ENCODE results near the gene ALG14.
A peak's percentile ranks its signal among the peaks of the same experiment; 100 is the strongest.

Gene ALG14

DNA sequence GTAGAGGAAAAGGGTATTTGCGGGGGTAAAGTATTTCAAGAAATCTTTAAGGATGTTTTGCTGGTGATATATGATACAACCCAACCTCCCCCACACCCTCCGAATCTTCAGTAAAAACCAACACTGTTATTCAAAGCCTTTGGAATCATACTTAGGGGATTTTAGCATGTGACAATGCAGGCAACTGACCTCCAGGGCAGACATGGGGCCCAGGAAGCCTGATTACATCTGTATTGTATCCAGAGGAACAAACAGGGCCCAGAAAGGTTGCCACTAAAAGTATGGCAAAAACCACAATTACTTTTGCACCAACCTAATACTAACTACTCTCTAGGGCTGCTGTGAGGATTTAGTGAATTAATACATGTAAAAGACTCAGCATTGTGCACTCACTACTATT, 102.0 kb downstream of the ALG14 start:
- TF ChIP-seq, protein P1, sequence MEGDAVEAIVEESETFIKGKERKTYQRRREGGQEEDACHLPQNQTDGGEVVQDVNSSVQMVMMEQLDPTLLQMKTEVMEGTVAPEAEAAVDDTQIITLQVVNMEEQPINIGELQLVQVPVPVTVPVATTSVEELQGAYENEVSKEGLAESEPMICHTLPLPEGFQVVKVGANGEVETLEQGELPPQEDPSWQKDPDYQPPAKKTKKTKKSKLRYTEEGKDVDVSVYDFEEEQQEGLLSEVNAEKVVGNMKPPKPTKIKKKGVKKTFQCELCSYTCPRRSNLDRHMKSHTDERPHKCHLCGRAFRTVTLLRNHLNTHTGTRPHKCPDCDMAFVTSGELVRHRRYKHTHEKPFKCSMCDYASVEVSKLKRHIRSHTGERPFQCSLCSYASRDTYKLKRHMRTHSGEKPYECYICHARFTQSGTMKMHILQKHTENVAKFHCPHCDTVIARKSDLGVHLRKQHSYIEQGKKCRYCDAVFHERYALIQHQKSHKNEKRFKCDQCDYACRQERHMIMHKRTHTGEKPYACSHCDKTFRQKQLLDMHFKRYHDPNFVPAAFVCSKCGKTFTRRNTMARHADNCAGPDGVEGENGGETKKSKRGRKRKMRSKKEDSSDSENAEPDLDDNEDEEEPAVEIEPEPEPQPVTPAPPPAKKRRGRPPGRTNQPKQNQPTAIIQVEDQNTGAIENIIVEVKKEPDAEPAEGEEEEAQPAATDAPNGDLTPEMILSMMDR (IDR thresholded peaks at IDR 0.05; ENCODE audit: poor library complexity, severe bottlenecking): no peak
- H3K9me3 ChIP-seq (ENCODE audit: severe bottlenecking): no peaks in the 10 kb centered on the region
- H3K27ac ChIP-seq (ENCODE audit: poor library complexity, severe bottlenecking): peak overlapping the region; percentile 67
- no peaks in the 10 kb centered on the region for H3K36me3 ChIP-seq (ENCODE audit: low read depth)
- H3K27me3 ChIP-seq (ENCODE audit: insufficient read depth, poor library complexity, severe bottlenecking): no peaks in the 10 kb centered on the region
- ATAC-seq (ENCODE audit: low read depth): no peak
- H3K4me3 ChIP-seq (ENCODE audit: severe bottlenecking): no peak overlapping the region
- peaks cover 24% of the 10 kb centered on the region for H3K4me1 ChIP-seq (ENCODE audit: insufficient read depth, poor library complexity, severe bottlenecking)
- no peak for DNase-seq (ENCODE audit: low spot score)

DNA sequence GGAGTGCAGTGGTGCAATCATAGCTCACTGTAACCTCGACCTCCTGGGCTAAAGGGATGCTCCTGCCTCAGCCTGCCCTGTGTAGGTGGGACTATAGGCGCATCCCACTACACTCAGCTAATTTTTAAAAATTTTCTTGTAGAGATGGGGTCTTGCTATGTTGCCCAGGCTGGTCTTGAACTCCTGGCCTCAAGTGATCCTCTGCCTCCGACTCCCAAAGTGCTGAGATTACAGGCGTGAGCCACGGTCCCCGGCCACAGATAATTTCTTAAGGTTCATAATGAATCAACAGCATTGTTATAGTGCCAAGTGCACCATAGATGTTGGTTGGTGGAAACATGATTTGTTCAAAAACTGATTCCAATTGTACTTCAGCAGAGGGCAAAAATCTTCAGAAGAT, 103.6 kb downstream of the ALG14 start:
- Histone ChIP-seq H3K9me3 (ENCODE audit: severe bottlenecking) (no peaks in the 10 kb centered on the region), H3K27me3 (ENCODE audit: insufficient read depth, poor library complexity, severe bottlenecking) (no peaks in the 10 kb centered on the region), H3K4me3 (ENCODE audit: severe bottlenecking) (no peak overlapping the region), H3K36me3 (ENCODE audit: low read depth) (no peaks in the 10 kb centered on the region), H3K4me1 (ENCODE audit: insufficient read depth, poor library complexity, severe bottlenecking) (peaks cover 18% of the 10 kb centered on the region), H3K27ac (ENCODE audit: poor library complexity, severe bottlenecking) (no peak overlapping the region)
- ATAC-seq (ENCODE audit: low read depth) (no peak), DNase-seq (ENCODE audit: low spot score) (no peak)
- TF ChIP-seq, protein P1 (IDR thresholded peaks at IDR 0.05; ENCODE audit: poor library complexity, severe bottlenecking): no peak

DNA sequence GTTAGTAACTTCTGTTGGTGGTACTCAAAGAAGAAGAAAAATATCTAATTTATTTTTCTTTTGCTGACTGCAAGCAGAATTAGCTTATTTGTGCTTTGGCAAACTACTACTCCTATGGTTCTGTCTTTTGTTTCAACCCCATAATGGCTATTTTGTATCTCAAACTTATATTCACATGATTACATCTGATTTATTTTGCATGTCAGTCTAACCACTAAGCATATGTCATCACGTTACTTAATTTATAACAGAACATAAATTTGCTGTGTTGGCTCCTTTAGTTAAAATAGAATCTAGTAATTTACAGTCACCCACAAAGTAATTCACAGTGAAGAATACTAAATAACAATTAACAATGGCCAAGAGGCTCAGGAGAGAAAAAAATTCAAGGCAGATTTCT, 106.7 kb downstream of the ALG14 start:
- DNase-seq (ENCODE audit: low spot score) (no peak), ATAC-seq (ENCODE audit: low read depth) (no peak)

DNA sequence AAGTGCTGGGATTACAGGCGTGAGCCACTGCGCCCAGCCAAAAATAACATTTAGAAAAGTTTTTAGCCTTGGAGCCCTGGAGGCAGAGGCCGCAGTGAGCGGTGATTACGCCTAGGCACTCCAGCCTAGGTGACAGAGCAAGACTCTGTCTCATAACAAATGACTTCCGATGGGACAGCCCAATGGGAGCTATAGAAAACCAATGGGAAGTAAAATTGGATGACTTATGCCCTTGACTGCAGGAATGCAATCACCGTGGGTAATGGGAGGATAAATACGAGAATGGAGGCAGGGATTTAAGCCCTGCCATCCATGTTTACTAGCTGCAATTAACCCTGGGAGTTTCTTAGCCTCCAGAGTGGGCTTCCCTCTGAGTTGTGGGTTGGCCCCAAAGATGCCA, 108.9 kb downstream of the ALG14 start:
- H3K4me1 ChIP-seq (ENCODE audit: insufficient read depth, poor library complexity, severe bottlenecking): peaks cover 3% of the 10 kb centered on the region
- ATAC-seq (ENCODE audit: low read depth) (no peak), DNase-seq (ENCODE audit: low spot score) (no peak)
- H3K36me3 ChIP-seq (ENCODE audit: low read depth): no peaks in the 10 kb centered on the region
- TF ChIP-seq, protein P1 (IDR thresholded peaks at IDR 0.05; ENCODE audit: poor library complexity, severe bottlenecking): no peak
- no peaks in the 10 kb centered on the region for H3K9me3 ChIP-seq (ENCODE audit: severe bottlenecking)
- no peaks in the 10 kb centered on the region for H3K27me3 ChIP-seq (ENCODE audit: insufficient read depth, poor library complexity, severe bottlenecking)
- H3K4me3 ChIP-seq (ENCODE audit: severe bottlenecking): no peak overlapping the region
- H3K27ac ChIP-seq (ENCODE audit: poor library complexity, severe bottlenecking): no peak overlapping the region

More for the DNA sequence above, 106.7 kb downstream of the ALG14 start:
- Histone ChIP-seq H3K27ac (ENCODE audit: poor library complexity, severe bottlenecking) (no peak overlapping the region), H3K4me3 (ENCODE audit: severe bottlenecking) (no peak overlapping the region), H3K27me3 (ENCODE audit: insufficient read depth, poor library complexity, severe bottlenecking) (no peaks in the 10 kb centered on the region), H3K36me3 (ENCODE audit: low read depth) (no peaks in the 10 kb centered on the region), H3K9me3 (ENCODE audit: severe bottlenecking) (no peaks in the 10 kb centered on the region), H3K4me1 (ENCODE audit: insufficient read depth, poor library complexity, severe bottlenecking) (peaks cover 9% of the 10 kb centered on the region)
- TF ChIP-seq, protein P1 (IDR thresholded peaks at IDR 0.05; ENCODE audit: poor library complexity, severe bottlenecking): no peak

DNA sequence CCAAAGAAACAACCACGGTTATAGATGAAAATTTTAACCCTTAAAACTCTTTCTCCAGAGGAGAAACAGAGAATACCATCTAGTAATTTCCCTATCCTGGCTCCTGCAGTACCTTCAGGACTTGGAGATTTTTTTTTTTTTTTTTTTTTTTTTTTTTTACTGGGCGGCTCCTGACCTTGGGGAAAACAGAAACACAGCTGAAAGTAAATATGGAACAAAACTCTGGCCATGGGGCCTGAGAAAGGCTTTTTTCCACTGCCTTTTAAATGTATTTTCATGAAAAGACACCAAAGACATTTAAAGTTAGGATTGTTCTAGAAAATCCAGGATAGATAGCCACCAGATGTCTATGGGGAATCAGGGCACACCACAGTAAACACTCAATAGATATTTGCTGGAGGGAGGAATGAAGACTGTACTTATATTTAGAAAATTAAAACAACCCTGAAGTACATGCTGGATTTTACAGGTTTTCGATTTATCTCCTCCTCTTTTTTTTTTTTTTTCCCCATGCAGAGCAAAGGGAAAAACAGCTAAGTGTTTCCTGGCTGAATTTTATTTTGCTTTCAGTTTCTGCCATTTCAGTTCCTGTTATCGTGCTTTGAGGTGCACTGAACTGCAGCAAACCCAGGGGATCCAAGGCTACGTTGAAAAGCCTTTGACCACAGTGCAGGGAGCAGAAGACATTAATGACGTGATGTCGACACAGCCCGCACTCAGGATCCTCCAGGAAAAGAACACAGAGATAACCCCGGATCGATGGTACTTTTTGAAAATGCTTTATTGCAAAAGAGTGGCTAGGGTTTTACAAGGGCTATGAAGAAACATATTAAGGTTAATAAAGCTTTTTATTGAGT, 110.1 kb downstream of the ALG14 start:
- DNase-seq (ENCODE audit: low spot score): no peak
- no peak overlapping the region for H3K27ac ChIP-seq (ENCODE audit: poor library complexity, severe bottlenecking)
- H3K4me3 ChIP-seq (ENCODE audit: severe bottlenecking): peak overlapping the region; percentile 15
- peak; percentile 58; the same call in 2 of the 3 replicates for ATAC-seq (ENCODE audit: low read depth)
- H3K9me3 ChIP-seq (ENCODE audit: severe bottlenecking): no peaks in the 10 kb centered on the region
- no peaks in the 10 kb centered on the region for H3K27me3 ChIP-seq (ENCODE audit: insufficient read depth, poor library complexity, severe bottlenecking)
- TF ChIP-seq, protein P1 (IDR thresholded peaks at IDR 0.05; ENCODE audit: poor library complexity, severe bottlenecking): no peak
- peaks cover 3% of the 10 kb centered on the region for H3K4me1 ChIP-seq (ENCODE audit: insufficient read depth, poor library complexity, severe bottlenecking)
- H3K36me3 ChIP-seq (ENCODE audit: low read depth): no peaks in the 10 kb centered on the region
